Left renal pelvis (tissue), 4 donors: ENCODE data around the gene BCLAF3. TPM values are rescaled to one million over a fixed set of nuclear protein-coding genes. Genes with fewer than 3 reads are reported as not detected.

Experiments used
- DNase-seq, 4 donors: peaks; one replicate each; pipeline ENCODE4 v3.0.0-alpha.2; 2013; ENCODE audit warnings: low read depth in 4 of 4, low spot score in 3 of 4
- polyA plus RNA-seq, 4 donors: library from polyadenylated mRNA; unstranded; fragments of 120-200 nt; gene quantifications; one replicate each; pipeline ENCODE4 v1.2.1, GENCODE V29; 2013; ENCODE audit not compliant: insufficient read length in 4 of 4

Gene BCLAF3
- 10 to 100 TPM; 12.3 to 13.6 (median 13.5) TPM for polyA plus RNA-seq

- peak; percentile 50 to 72 (median 63) for DNase-seq
These were observed at the start of gene BCLAF3 for GRCh38 chrX:19990556-19991349. TSS of gene BCLAF3 (minus strand) at chrX:19991061. CDS start at chrX:19970264, 20,797 bp downstream.

GRCh38 chrX:20038966-20039365 is 48.1 kb upstream of the BCLAF3 start:
- DNase-seq, result no peak

GRCh38 chrX:20037186-20037585 is 46.3 kb upstream of the BCLAF3 start:
- DNase-seq, result no peak

GRCh38 chrX:20032201-20032600 is 41.3 kb upstream of the BCLAF3 start:
- no peak for DNase-seq

GRCh38 chrX:20029728-20030127 is 38.9 kb upstream of the BCLAF3 start:
- peak in 2 of 4 donors; percentile 2 to 6 for DNase-seq

GRCh38 chrX:20028588-20028987 is 37.7 kb upstream of the BCLAF3 start:
- DNase-seq, result no peak

- DNase-seq, result no peak
These were observed 35.4 kb upstream of the BCLAF3 start for GRCh38 chrX:20026278-20026677.

GRCh38 chrX:20019672-20020365 is 29.0 kb upstream of the BCLAF3 start:
- DNase-seq, result no peak

GRCh38 chrX:20016616-20016945 is 25.7 kb upstream of the BCLAF3 start:
- DNase-seq, result no peak

GRCh38 chrX:20015945-20016615 is 25.2 kb upstream of the BCLAF3 start:
- DNase-seq, result no peak

- no peak for DNase-seq
These were observed 24.6 kb upstream of the BCLAF3 start for GRCh38 chrX:20015422-20015821.

GRCh38 chrX:20011608-20012007 is 20.7 kb upstream of the BCLAF3 start:
- no peak for DNase-seq

GRCh38 chrX:20007962-20008622 is 17.2 kb upstream of the BCLAF3 start:
- DNase-seq, result no peak

GRCh38 chrX:20005883-20006282 is 15.0 kb upstream of the BCLAF3 start:
- no peak for DNase-seq

- no peak for DNase-seq
These were observed 10.7 kb upstream of the BCLAF3 start for GRCh38 chrX:20001588-20001987.

GRCh38 chrX:19991350-19991718 is 473 bp upstream of the BCLAF3 start:
- no peak for DNase-seq

GRCh38 chrX:19990151-19990555 is 708 bp downstream of the BCLAF3 start:
- DNase-seq, result no peak

- no peak for DNase-seq
These were observed 3.0 kb downstream of the BCLAF3 start for GRCh38 chrX:19987856-19988255.

GRCh38 chrX:19986531-19986930 is 4.3 kb downstream of the BCLAF3 start:
- no peak for DNase-seq

GRCh38 chrX:19981947-19982346 is 8.9 kb downstream of the BCLAF3 start:
- DNase-seq, result no peak

- DNase-seq, result no peak
These were observed 15.0 kb downstream of the BCLAF3 start for GRCh38 chrX:19975845-19976244.
